ENCODE measurements around the gene BBS9. TPM values are rescaled to one million over a fixed set of nuclear protein-coding genes. Genes with fewer than 3 reads are reported as not detected.
"Not testable (repeated sequence)": the region's sequence is repeated elsewhere in the genome, so short reads cannot be mapped to it uniquely, and the experiment has no call there.

BBS9 gene
- total and polyA plus RNA-seq, 4 donors: 3.5 to 37.2 (median 14.2) TPM

DNA sequence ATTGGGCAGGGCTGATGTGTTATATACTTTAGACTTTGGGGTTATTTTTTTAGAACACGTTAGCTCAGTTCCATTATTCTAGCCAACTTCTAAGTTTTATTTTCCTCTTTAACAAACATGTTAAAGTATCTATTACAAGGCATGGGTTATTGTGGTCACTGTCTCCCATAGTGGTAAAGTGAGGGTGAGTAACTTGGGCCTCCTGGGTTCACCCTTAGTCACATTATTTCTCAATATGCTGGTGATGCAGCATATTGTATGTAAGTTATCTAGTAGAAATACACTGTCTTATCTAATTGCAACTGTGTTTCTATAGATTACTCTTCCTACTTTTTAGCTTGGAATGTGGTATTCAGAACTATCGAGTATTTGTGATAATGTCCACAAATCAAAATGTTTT lies 65.9 kb downstream of the BBS9 start:
- no peaks in the 10 kb centered on the region for H3K36me3 ChIP-seq (ENCODE audit: control insufficient read depth in 1 of 2, insufficient read depth in 2 of 2, low read length in 1 of 2)
- no peaks in the 10 kb centered on the region for H3K9me3 ChIP-seq (ENCODE audit: control insufficient read depth, low read length)
- DNase-seq (no peak), ATAC-seq (ENCODE audit: low FRiP score) (no peak)
- H3K27ac ChIP-seq (ENCODE audit: low read depth in 1 of 2, low read length in 2 of 2): no peak overlapping the region
- H3K4me3 ChIP-seq (ENCODE audit: low read length in 2 of 2): no peak overlapping the region
- 67 to 75% methylated on average over 2 of the region's 2 CpGs for WGBS, 2 donors
- no peaks in the 10 kb centered on the region for H3K27me3 ChIP-seq (ENCODE audit: control insufficient read depth in 1 of 2, insufficient read depth in 2 of 2, low read length in 1 of 2)
- H3K4me1 ChIP-seq (ENCODE audit: control insufficient read depth in 1 of 2, insufficient read depth in 2 of 2, low read length in 2 of 2): no peaks in the 10 kb centered on the region
- intact Hi-C loops (cut with DNase I): no loop called here

DNA sequence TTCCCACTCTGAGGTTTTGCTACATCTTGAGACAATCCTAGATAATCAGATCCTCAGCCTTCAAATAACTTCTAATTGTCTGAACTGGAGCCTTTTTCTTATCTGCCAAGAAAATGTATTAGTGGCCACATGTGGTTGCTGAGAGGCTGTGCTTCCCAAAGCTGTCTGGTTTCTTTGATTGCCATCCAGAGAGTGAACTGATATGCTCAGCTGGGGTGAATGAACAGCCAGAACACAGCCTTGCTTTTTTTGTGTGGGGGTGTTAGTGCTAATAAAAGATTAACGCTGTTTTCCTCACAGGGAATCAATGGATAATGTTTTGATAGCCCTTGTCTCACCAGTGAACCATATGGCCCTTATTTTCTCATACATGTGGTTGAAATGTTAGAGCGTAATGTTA lies 66.9 kb downstream of the BBS9 start:
- Histone ChIP-seq H3K36me3 (ENCODE audit: control insufficient read depth in 1 of 2, insufficient read depth in 2 of 2, low read length in 1 of 2) (no peaks in the 10 kb centered on the region), H3K4me1 (ENCODE audit: control insufficient read depth in 1 of 2, insufficient read depth in 2 of 2, low read length in 2 of 2) (no peaks in the 10 kb centered on the region), H3K4me3 (ENCODE audit: low read length in 2 of 2) (no peak overlapping the region), H3K9me3 (ENCODE audit: control insufficient read depth, low read length) (no peaks in the 10 kb centered on the region), H3K27ac (ENCODE audit: low read depth in 1 of 2, low read length in 2 of 2) (no peak overlapping the region), H3K27me3 (ENCODE audit: control insufficient read depth in 1 of 2, insufficient read depth in 2 of 2, low read length in 1 of 2) (no peaks in the 10 kb centered on the region)
- intact Hi-C loops (cut with DNase I): no loop called here
- DNase-seq (no peak), ATAC-seq (ENCODE audit: low FRiP score) (no peak)
- 62 to 72% methylated on average over 2 of the region's 2 CpGs for WGBS, 2 donors

DNA sequence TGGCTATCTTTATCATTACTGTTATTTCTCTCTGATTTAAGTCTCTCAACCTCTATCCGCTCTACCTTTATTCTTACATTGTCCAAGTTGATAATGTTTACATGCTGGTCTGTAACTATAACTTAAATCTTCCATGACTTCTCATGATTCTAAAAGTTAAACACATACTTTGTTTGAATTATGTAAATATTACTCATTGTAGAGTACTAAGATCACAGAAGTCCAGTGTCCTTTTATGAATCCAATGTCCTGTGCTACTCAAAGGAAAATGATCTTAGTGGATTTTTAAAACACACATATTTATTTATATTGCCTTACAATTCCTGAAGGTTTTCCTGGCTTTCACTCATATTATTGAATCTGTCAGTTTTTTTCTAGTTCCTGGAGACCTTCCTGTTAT lies 70.9 kb downstream of the BBS9 start:
- Histone ChIP-seq H3K4me1 (ENCODE audit: control insufficient read depth in 1 of 2, insufficient read depth in 2 of 2, low read length in 2 of 2) (no peaks in the 10 kb centered on the region), H3K4me3 (ENCODE audit: low read length in 2 of 2) (no peak overlapping the region), H3K27ac (ENCODE audit: low read depth in 1 of 2, low read length in 2 of 2) (no peak overlapping the region), H3K9me3 (ENCODE audit: control insufficient read depth, low read length) (no peaks in the 10 kb centered on the region), H3K36me3 (ENCODE audit: control insufficient read depth in 1 of 2, insufficient read depth in 2 of 2, low read length in 1 of 2) (no peaks in the 10 kb centered on the region), H3K27me3 (ENCODE audit: control insufficient read depth in 1 of 2, insufficient read depth in 2 of 2, low read length in 1 of 2) (no peaks in the 10 kb centered on the region)
- DNase-seq (no peak), ATAC-seq (ENCODE audit: low FRiP score) (no peak)
- intact Hi-C loops (cut with DNase I): no loop called here
- 100% methylated on average over 1 of the region's 1 CpG for WGBS, 2 donors

DNA sequence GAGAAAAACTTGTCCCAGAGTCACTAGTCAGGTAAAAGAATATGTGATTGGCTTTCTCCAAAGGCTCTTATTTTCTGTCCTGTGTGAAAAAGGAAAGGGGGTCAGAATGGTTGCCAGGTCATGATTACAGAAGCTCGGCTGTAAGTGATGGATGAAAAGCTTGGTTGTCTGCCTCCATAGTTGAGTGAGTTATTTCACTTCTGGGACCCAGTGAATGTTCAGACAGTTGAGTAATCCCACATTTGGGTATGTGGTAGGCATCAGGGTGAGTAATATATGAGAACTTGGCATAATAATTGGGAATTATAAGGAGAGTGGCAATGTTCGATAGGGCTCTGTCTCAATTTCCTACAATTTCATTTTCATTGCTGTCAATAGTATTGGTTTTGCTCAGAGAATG lies 72.5 kb downstream of the BBS9 start:
- no peaks in the 10 kb centered on the region for H3K27me3 ChIP-seq (ENCODE audit: control insufficient read depth in 1 of 2, insufficient read depth in 2 of 2, low read length in 1 of 2)

DNA sequence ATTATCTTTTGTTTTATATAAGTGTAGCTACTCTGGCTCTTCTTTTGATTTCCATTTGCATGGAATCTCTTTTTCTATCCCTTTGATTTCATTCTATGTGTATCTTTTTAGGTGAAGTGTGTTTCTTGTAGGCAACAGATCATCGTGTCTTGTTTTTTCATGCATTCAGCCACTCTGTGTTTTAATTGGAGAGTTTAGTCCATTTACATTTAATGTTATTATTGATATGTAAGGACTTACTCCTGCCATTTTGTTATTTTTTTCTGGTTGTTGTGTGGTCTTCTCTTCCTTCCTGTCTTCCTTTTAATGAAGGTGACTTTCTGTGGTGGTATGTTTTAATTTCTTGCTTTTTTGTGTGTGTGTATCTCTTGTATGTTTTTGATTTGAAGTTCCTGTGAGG lies 81.6 kb downstream of the BBS9 start:
- no peaks in the 10 kb centered on the region for H3K4me1 ChIP-seq (ENCODE audit: control insufficient read depth in 1 of 2, insufficient read depth in 2 of 2, low read length in 2 of 2)
- H3K36me3 ChIP-seq (ENCODE audit: control insufficient read depth in 1 of 2, insufficient read depth in 2 of 2, low read length in 1 of 2): peaks cover 0 to 2% of the 10 kb centered on the region in 2 donors
- DNase-seq: no peak
- no peak for ATAC-seq (ENCODE audit: low FRiP score)
- H3K27me3 ChIP-seq (ENCODE audit: control insufficient read depth in 1 of 2, insufficient read depth in 2 of 2, low read length in 1 of 2): no peaks in the 10 kb centered on the region
- intact Hi-C loops (cut with DNase I): no loop called here
- H3K9me3 ChIP-seq (ENCODE audit: control insufficient read depth, low read length): no peaks in the 10 kb centered on the region
- H3K27ac ChIP-seq (ENCODE audit: low read depth in 1 of 2, low read length in 2 of 2): no peak overlapping the region
- H3K4me3 ChIP-seq (ENCODE audit: low read length in 2 of 2): no peak overlapping the region
- WGBS, 2 donors: 97 to 99% methylated on average over 1 of the region's 1 CpG

More for the DNA sequence above, 72.5 kb downstream of the BBS9 start:
- ATAC-seq (ENCODE audit: low FRiP score) (no peak), DNase-seq (no peak)
- H3K9me3 ChIP-seq (ENCODE audit: control insufficient read depth, low read length): no peaks in the 10 kb centered on the region
- no peak overlapping the region for H3K4me3 ChIP-seq (ENCODE audit: low read length in 2 of 2)
- no peak overlapping the region for H3K27ac ChIP-seq (ENCODE audit: low read depth in 1 of 2, low read length in 2 of 2)
- no peaks in the 10 kb centered on the region for H3K36me3 ChIP-seq (ENCODE audit: control insufficient read depth in 1 of 2, insufficient read depth in 2 of 2, low read length in 1 of 2)
- 87 to 88% methylated on average over 2 of the region's 2 CpGs for WGBS, 2 donors
- intact Hi-C loops (cut with DNase I): no loop called here
- H3K4me1 ChIP-seq (ENCODE audit: control insufficient read depth in 1 of 2, insufficient read depth in 2 of 2, low read length in 2 of 2): no peaks in the 10 kb centered on the region

DNA sequence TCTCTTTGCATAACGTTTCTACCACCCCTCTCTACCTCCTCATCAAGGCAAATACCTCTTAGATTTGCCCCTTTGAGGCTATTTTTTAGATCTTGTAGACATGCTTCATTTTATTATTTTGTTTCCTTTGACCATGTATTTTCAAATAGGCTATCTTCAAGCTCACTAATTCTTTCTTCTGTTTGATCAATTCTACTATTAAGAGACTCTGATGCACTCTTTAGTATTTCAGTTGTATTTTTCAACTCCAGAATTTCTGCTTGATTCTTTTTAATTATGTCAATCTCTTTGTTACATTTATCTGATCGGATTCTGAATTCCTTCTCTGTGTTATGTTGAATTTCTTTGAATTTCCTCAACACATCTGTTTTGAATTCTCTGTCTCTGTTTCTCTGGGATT lies 82.8 kb downstream of the BBS9 start:
- no peak overlapping the region for H3K4me3 ChIP-seq (ENCODE audit: low read length in 2 of 2)
- no peaks in the 10 kb centered on the region for H3K4me1 ChIP-seq (ENCODE audit: control insufficient read depth in 1 of 2, insufficient read depth in 2 of 2, low read length in 2 of 2)
- peaks cover 0 to 2% of the 10 kb centered on the region in 2 donors for H3K36me3 ChIP-seq (ENCODE audit: control insufficient read depth in 1 of 2, insufficient read depth in 2 of 2, low read length in 1 of 2)
- no peak overlapping the region for H3K27ac ChIP-seq (ENCODE audit: low read depth in 1 of 2, low read length in 2 of 2)
- no peaks in the 10 kb centered on the region for H3K27me3 ChIP-seq (ENCODE audit: control insufficient read depth in 1 of 2, insufficient read depth in 2 of 2, low read length in 1 of 2)
- H3K9me3 ChIP-seq (ENCODE audit: control insufficient read depth, low read length): no peaks in the 10 kb centered on the region
- intact Hi-C loops (cut with DNase I): no loop called here
- 78 to 88% methylated on average over 2 of the region's 2 CpGs for WGBS, 2 donors
- DNase-seq (no peak), ATAC-seq (ENCODE audit: low FRiP score) (no peak)

DNA sequence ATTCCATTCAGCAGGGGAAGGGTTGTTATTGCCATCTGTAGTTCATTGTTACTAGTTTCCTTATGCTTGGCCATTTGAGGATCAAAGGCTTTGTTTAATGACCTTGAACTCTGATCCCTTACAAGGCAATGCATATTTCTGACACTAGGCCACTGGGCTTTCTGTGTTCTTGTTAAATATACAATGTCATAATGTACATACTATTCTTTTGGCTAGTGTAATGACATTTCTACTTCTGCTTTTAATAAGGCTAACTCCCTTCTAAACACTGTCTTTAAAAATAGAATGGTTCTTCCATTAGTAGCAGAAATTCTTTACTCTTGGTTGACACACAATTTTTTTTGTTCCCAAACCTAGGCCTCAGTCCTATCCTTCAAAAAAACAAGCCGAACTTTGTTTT lies 86.6 kb downstream of the BBS9 start:
- intact Hi-C loops (cut with DNase I): no loop called here
- Histone ChIP-seq H3K27ac (ENCODE audit: low read depth in 1 of 2, low read length in 2 of 2) (no peak overlapping the region), H3K9me3 (ENCODE audit: control insufficient read depth, low read length) (no peaks in the 10 kb centered on the region), H3K4me1 (ENCODE audit: control insufficient read depth in 1 of 2, insufficient read depth in 2 of 2, low read length in 2 of 2) (no peaks in the 10 kb centered on the region), H3K36me3 (ENCODE audit: control insufficient read depth in 1 of 2, insufficient read depth in 2 of 2, low read length in 1 of 2) (peaks cover 0 to 2% of the 10 kb centered on the region in 2 donors), H3K27me3 (ENCODE audit: control insufficient read depth in 1 of 2, insufficient read depth in 2 of 2, low read length in 1 of 2) (no peaks in the 10 kb centered on the region), H3K4me3 (ENCODE audit: low read length in 2 of 2) (no peak overlapping the region)
- DNase-seq (no peak), ATAC-seq (ENCODE audit: low FRiP score) (no peak)
- 86 to 91% methylated on average over 1 of the region's 1 CpG for whole genome bisulfite sequencing, 2 donors

DNA sequence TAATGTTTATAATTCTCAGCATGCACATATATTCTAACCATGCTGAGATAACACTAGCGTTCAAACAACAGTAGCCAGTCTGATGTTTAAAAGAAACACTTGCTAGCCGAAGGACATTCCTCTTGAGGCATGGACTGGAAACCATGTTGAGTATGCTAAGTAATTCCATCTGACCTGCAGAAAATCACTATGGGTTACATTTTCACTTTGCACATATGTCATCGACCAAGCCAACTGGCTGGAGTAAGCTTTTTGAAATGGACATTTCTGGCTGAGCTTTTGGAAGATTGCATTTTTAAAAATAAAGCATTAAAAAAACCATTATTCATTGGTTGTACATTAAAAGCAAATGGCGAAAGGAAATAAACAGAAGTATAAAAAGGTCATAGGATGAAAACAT lies 88.2 kb downstream of the BBS9 start:
- Histone ChIP-seq H3K4me1 (ENCODE audit: control insufficient read depth in 1 of 2, insufficient read depth in 2 of 2, low read length in 2 of 2) (no peaks in the 10 kb centered on the region), H3K27me3 (ENCODE audit: control insufficient read depth in 1 of 2, insufficient read depth in 2 of 2, low read length in 1 of 2) (no peaks in the 10 kb centered on the region), H3K4me3 (ENCODE audit: low read length in 2 of 2) (no peak overlapping the region), H3K27ac (ENCODE audit: low read depth in 1 of 2, low read length in 2 of 2) (no peak overlapping the region), H3K9me3 (ENCODE audit: control insufficient read depth, low read length) (no peaks in the 10 kb centered on the region), H3K36me3 (ENCODE audit: control insufficient read depth in 1 of 2, insufficient read depth in 2 of 2, low read length in 1 of 2) (peaks cover 0 to 2% of the 10 kb centered on the region in 2 donors)
- WGBS, 2 donors: 87 to 90% methylated on average over 4 of the region's 4 CpGs
- DNase-seq: no peak
- intact Hi-C loops (cut with DNase I): no loop called here
- ATAC-seq (ENCODE audit: low FRiP score): no peak

DNA sequence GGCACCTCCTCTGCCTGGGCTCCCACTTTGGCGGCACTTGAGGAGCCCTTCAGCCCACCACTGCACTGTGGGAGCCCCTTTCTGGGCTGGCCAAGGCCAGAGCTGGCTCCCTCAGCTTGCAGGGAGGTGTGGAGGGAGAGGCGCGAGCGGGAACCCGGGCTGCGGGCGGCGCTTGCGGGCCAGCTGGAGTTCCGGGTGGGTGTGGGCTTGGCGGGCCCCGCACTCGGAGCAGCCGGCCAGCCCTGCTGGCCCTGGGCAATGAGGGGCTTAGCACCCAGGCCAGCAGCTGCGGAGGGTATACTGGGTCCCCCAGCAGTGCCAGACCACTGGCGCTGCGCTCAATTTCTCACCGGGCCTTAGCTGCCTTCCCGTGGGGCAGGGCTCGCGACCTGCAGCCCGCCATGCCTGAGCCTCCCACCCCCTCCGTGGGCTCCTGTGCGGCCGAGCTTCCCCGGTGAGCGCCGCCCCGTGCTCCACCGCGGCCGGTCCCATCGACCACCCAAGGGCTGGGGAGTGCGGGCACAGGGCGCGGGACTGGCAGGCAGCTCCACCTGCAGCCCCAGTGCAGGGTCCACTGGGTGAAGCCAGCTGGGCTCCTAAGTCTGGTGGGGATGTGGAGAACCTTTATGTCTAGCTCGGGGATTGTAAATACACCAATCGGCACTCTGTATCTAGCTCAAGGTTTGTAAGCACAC lies 89.6 kb downstream of the BBS9 start:
- intact Hi-C loops (cut with DNase I); H3K27ac ChIP-seq (ENCODE audit: low read depth in 1 of 2, low read length in 2 of 2); H3K4me1 ChIP-seq (ENCODE audit: control insufficient read depth in 1 of 2, insufficient read depth in 2 of 2, low read length in 2 of 2); H3K27me3 ChIP-seq (ENCODE audit: control insufficient read depth in 1 of 2, insufficient read depth in 2 of 2, low read length in 1 of 2); H3K36me3 ChIP-seq (ENCODE audit: control insufficient read depth in 1 of 2, insufficient read depth in 2 of 2, low read length in 1 of 2); ATAC-seq (ENCODE audit: low FRiP score); H3K4me3 ChIP-seq (ENCODE audit: low read length in 2 of 2); H3K9me3 ChIP-seq (ENCODE audit: control insufficient read depth, low read length); DNase-seq: not testable (repeated sequence)
- WGBS, 2 donors: 96 to 99% methylated on average over 32 to 38 of the region's 38 CpGs

All from aorta (tissue), 5 donors.